ENCODE data around the gene ZNF800.

Gene ZNF800

DNA sequence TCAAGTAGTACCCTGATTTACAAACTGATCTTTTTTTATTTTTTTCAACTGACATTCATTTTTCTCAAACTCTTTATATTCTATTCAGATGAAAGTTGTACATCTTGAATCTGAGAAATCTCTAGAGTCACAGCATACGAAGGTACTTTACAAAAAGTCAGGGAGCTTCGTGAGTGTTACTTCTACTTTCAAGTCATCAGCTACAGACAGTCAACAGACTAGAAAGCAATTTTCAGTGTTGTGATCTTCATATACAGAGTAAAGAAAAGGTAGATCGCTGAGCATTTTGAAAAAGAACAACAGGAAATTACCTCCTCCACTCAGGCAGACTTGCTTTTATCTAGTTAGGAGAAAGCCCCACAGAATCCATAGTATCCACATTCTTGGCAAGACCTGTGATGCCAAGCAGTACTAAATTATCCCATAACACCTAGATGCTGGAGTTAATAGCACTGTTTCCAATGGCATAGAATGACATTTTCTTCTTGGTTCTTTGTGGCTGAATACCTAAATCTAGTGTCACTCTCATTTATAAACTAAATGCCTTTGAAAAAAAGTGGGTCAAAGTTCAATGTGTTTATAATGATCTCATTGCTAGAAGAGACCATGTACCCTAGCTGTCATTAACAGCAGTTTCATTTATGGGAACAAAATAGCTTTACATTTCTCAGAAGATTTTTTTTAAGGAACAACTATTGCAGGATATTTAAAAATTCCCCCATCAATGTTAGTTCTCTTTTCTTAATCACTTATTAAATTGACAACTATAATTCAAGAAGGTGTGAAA, 12.0 kb upstream of the ZNF800 start (continued):
- TF ChIP-seq ZNF704 (tag by site-specific recombination; IDR thresholded peaks at IDR 0.05) (no peak), ZNF555 (tag by site-specific recombination; conservative IDR thresholded peaks at IDR 0.05) (no peak), ZNF785 (tag by site-specific recombination; IDR thresholded peaks at IDR 0.05) (no peak)
- TF ChIP-seq, protein P1, sequence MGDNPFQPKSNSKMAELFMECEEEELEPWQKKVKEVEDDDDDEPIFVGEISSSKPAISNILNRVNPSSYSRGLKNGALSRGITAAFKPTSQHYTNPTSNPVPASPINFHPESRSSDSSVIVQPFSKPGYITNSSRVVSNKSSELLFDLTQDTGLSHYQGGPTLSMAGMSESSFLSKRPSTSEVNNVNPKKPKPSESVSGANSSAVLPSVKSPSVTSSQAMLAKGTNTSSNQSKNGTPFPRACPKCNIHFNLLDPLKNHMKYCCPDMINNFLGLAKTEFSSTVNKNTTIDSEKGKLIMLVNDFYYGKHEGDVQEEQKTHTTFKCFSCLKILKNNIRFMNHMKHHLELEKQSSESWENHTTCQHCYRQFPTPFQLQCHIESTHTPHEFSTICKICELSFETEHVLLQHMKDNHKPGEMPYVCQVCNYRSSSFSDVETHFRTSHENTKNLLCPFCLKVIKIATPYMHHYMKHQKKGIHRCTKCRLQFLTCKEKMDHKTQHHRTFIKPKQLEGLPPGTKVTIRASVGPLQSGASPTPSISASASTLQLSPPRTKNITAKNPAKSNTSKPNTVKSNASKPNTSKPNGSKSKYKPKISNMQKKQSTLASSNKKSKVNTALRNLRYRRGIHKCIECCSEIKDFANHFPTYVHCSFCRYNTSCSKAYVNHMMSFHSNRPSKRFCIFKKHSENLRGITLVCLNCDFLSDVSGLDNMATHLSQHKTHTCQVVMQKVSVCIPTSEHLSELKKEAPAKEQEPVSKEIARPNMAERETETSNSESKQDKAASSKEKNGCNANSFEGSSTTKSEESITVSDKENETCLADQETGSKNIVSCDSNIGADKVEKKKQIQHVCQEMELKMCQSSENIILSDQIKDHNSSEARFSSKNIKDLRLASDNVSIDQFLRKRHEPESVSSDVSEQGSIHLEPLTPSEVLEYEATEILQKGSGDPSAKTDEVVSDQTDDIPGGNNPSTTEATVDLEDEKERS (tag by site-specific recombination; IDR thresholded peaks at IDR 0.05): no peak

GRCh38 chr7:127396184-127396583, 3.7 kb upstream of the ZNF800 start:
- no peak overlapping the region for H3K4me3 ChIP-seq (ENCODE audit: low read depth, low read length)
- H3K27ac ChIP-seq (ENCODE audit: extremely low read depth, low read depth, low read length): no peak overlapping the region
- POLR2A ChIA-PET: no interaction called here
- no peaks in the 10 kb centered on the region for H3K36me3 ChIP-seq (ENCODE audit: control insufficient read depth in 2 of 2, insufficient read depth in 1 of 2, low read length in 2 of 2)
- no peaks in the 10 kb centered on the region for H3K4me1 ChIP-seq (ENCODE audit: control insufficient read depth, insufficient read depth, low read length)
- H3K9me3 ChIP-seq (ENCODE audit: control insufficient read depth, insufficient read depth, low read depth, low read length): no peaks in the 10 kb centered on the region
- CTCF ChIA-PET: interaction anchor here (0.7 to 1.0 kb wide), 2 partner anchors 7 to 496 kb away, joined by 3 to 5 read pairs; no protein-coding TSS in a partner anchor
- 0 out of 2 replicates have a peak, but pooled peaks have one; percentile 38 for TF ChIP-seq ZNF366 (tag by site-specific recombination; conservative IDR thresholded peaks at IDR 0.05)
- TF ChIP-seq, protein P2, sequence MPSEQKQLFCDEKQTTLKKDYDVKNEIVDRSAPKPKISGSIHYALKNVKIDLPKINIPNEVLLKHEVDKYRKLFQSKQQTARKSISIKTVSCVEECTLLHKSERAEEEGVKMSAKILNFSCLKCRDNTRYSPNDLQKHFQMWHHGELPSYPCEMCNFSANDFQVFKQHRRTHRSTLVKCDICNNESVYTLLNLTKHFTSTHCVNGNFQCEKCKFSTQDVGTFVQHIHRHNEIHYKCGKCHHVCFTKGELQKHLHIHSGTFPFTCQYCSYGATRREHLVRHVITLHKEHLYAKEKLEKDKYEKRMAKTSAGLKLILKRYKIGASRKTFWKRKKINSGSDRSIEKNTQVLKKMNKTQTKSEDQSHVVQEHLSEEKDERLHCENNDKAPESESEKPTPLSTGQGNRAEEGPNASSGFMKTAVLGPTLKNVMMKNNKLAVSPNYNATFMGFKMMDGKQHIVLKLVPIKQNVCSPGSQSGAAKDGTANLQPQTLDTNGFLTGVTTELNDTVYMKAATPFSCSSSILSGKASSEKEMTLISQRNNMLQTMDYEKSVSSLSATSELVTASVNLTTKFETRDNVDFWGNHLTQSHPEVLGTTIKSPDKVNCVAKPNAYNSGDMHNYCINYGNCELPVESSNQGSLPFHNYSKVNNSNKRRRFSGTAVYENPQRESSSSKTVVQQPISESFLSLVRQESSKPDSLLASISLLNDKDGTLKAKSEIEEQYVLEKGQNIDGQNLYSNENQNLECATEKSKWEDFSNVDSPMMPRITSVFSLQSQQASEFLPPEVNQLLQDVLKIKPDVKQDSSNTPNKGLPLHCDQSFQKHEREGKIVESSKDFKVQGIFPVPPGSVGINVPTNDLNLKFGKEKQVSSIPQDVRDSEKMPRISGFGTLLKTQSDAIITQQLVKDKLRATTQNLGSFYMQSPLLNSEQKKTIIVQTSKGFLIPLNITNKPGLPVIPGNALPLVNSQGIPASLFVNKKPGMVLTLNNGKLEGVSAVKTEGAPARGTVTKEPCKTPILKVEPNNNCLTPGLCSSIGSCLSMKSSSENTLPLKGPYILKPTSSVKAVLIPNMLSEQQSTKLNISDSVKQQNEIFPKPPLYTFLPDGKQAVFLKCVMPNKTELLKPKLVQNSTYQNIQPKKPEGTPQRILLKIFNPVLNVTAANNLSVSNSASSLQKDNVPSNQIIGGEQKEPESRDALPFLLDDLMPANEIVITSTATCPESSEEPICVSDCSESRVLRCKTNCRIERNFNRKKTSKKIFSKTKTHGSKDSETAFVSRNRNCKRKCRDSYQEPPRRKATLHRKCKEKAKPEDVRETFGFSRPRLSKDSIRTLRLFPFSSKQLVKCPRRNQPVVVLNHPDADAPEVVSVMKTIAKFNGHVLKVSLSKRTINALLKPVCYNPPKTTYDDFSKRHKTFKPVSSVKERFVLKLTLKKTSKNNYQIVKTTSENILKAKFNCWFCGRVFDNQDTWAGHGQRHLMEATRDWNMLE (tag by site-specific recombination; conservative IDR thresholded peaks at IDR 0.05; ENCODE audit: low read depth): peak; percentile 40; the same call in 1 of the 2 replicates
- TF ChIP-seq KLF10 (tag by site-specific recombination; IDR thresholded peaks at IDR 0.05): no peak
- TF ChIP-seq ZBTB17 (tag by site-specific recombination; IDR thresholded peaks at IDR 0.05): peak; percentile 34; the same call in 1 of the 2 replicates
- TF ChIP-seq ZNF629 (tag by site-specific recombination; IDR thresholded peaks at IDR 0.05): peak; percentile 43; the same call in 1 of the 2 replicates
- TF ChIP-seq KLF8 (tag by site-specific recombination; IDR thresholded peaks at IDR 0.05): 0 out of 2 replicates have a peak, but pooled peaks have one; percentile 13
- TF ChIP-seq ZSCAN23 (tag by site-specific recombination; IDR thresholded peaks at IDR 0.05): no peak
- TF ChIP-seq ZNF416 (tag by site-specific recombination; IDR thresholded peaks at IDR 0.05): no peak
- no peak for TF ChIP-seq ZNF202 (tag by site-specific recombination; IDR thresholded peaks at IDR 0.05; ENCODE audit: borderline replicate concordance)
- TF ChIP-seq ZNF184 (tag by site-specific recombination; IDR thresholded peaks at IDR 0.05): 0 out of 2 replicates have a peak, but pooled peaks have one; percentile 28
- TF ChIP-seq, protein P3, sequence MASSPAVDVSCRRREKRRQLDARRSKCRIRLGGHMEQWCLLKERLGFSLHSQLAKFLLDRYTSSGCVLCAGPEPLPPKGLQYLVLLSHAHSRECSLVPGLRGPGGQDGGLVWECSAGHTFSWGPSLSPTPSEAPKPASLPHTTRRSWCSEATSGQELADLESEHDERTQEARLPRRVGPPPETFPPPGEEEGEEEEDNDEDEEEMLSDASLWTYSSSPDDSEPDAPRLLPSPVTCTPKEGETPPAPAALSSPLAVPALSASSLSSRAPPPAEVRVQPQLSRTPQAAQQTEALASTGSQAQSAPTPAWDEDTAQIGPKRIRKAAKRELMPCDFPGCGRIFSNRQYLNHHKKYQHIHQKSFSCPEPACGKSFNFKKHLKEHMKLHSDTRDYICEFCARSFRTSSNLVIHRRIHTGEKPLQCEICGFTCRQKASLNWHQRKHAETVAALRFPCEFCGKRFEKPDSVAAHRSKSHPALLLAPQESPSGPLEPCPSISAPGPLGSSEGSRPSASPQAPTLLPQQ (tag by site-specific recombination; IDR thresholded peaks at IDR 0.05): no peak
- 0 out of 2 replicates have a peak, but pooled peaks have one; percentile 30 for TF ChIP-seq ZEB2 (tag by site-specific recombination; IDR thresholded peaks at IDR 0.05)
- peak; percentile 69; the same call in 1 of the 2 replicates for TF ChIP-seq ZBTB21 (tag by site-specific recombination; IDR thresholded peaks at IDR 0.05)
- no peak for TF ChIP-seq ZNF585B (tag by site-specific recombination; IDR thresholded peaks at IDR 0.05)
- TF ChIP-seq ZNF133 (tag by site-specific recombination; IDR thresholded peaks at IDR 0.05): no peak
- no peak for TF ChIP-seq ZNF837 (tag by site-specific recombination; IDR thresholded peaks at IDR 0.05)
- TF ChIP-seq PRDM6 (tag by site-specific recombination; IDR thresholded peaks at IDR 0.05): peak; percentile 49; the same call in 1 of the 2 replicates
- peak; percentile 84 for TF ChIP-seq ZNF660 (tag by site-specific recombination; IDR thresholded peaks at IDR 0.05)

Measured in HEK293 (cell line).